SW480 (cell line): ENCODE data around the gene LRRC37A2.
"Not testable (repeated sequence)": the region's sequence is repeated elsewhere in the genome, so short reads cannot be mapped to it uniquely, and the experiment has no call there.

Experiments used
- DNase-seq: peaks from one replicate; pipeline ENCODE4 v3.0.0-alpha.2; 2016; ENCODE audit warnings: low spot score

Gene LRRC37A2

GRCh38 chr17:46512168-46512567 is at the start of gene LRRC37A2:
LRRC37A2 (plus strand) TSS chr17:46512468; CDS start chr17:46512713, 245 bp downstream.
- DNase-seq = not testable (repeated sequence)

- DNase-seq = not testable (repeated sequence)
Measured at GRCh38 chr17:46467618-46468017, 44.6 kb upstream of the LRRC37A2 start.

- not testable (repeated sequence) for DNase-seq
Measured at GRCh38 chr17:46474489-46474888, 37.8 kb upstream of the LRRC37A2 start.

- DNase-seq = not testable (repeated sequence)
Measured at GRCh38 chr17:46475583-46475982, 36.7 kb upstream of the LRRC37A2 start.

GRCh38 chr17:46478823-46479222 is 33.4 kb upstream of the LRRC37A2 start:
- not testable (repeated sequence) for DNase-seq

GRCh38 chr17:46481310-46481709 is 31.0 kb upstream of the LRRC37A2 start:
- DNase-seq = not testable (repeated sequence)

GRCh38 chr17:46492021-46492420 is 20.2 kb upstream of the LRRC37A2 start:
- not testable (repeated sequence) for DNase-seq

GRCh38 chr17:46499437-46500139 is 12.7 kb upstream of the LRRC37A2 start:
- DNase-seq = not testable (repeated sequence)

- DNase-seq = not testable (repeated sequence)
Measured at GRCh38 chr17:46505896-46506295, 6.4 kb upstream of the LRRC37A2 start.

GRCh38 chr17:46534716-46535115 is 22.4 kb downstream of the LRRC37A2 start:
- not testable (repeated sequence) for DNase-seq

- not testable (repeated sequence) for DNase-seq
Measured at GRCh38 chr17:46548607-46549006, 36.3 kb downstream of the LRRC37A2 start.

GRCh38 chr17:46559155-46559554 is 46.9 kb downstream of the LRRC37A2 start:
- not testable (repeated sequence) for DNase-seq

- DNase-seq = not testable (repeated sequence)
Measured at GRCh38 chr17:46560048-46560447, 47.8 kb downstream of the LRRC37A2 start.

GRCh38 chr17:46566284-46566683 is 54.0 kb downstream of the LRRC37A2 start:
- not testable (repeated sequence) for DNase-seq

- DNase-seq = not testable (repeated sequence)
Measured at GRCh38 chr17:46566980-46567379, 54.7 kb downstream of the LRRC37A2 start.

- not testable (repeated sequence) for DNase-seq
Measured at GRCh38 chr17:46571796-46572195, 59.5 kb downstream of the LRRC37A2 start.

- not testable (repeated sequence) for DNase-seq
Measured at GRCh38 chr17:46579083-46580075, 67.1 kb downstream of the LRRC37A2 start, which contains the start of gene ARL17A. ARL17A (minus strand) TSS chr17:46579691; CDS start chr17:46576322, 3,369 bp downstream.

- DNase-seq = not testable (repeated sequence)
Measured at GRCh38 chr17:46580082-46580481, 67.8 kb downstream of the LRRC37A2 start.

GRCh38 chr17:46585444-46585843 is 73.2 kb downstream of the LRRC37A2 start:
- DNase-seq = not testable (repeated sequence)

- DNase-seq = not testable (repeated sequence)
Measured at GRCh38 chr17:46590157-46591146, 78.2 kb downstream of the LRRC37A2 start, which contains the start of gene NSF. NSF (plus strand) TSS chr17:46590669; CDS start chr17:46590776, 107 bp downstream.

- not testable (repeated sequence) for DNase-seq
Measured at GRCh38 chr17:46591332-46591731, 79.1 kb downstream of the LRRC37A2 start.
